Thoracic aorta (tissue), 2 donors: ENCODE measurements around the gene ADARB2. TPM values are rescaled to one million over a fixed set of nuclear protein-coding genes. Genes with fewer than 3 reads are reported as not detected.

ENCODE experiments used
- ATAC-seq: fragments of 150-250 bp; one replicate; pipeline ENCODE4 v1.8.0; 2017; ENCODE audit warnings: low read depth; ENCODE audit not compliant: insufficient number of reproducible peaks, low FRiP score
- DNase-seq: peaks from one replicate; pipeline ENCODE4 v3.0.0-alpha.2; 2020; ENCODE audit warnings: low spot score
- H3K27ac ChIP-seq, 2 donors: fragments of 200-600 bp; sonication (generic); 1 replicate in 1 of 2; 2 replicates in 1 of 2; pipeline ENCODE4 v1.5.1; 2016; ENCODE audit warnings: mild to moderate bottlenecking in 2 of 2, moderate library complexity in 2 of 2
- H3K27me3 ChIP-seq: fragments of 200-600 bp; sonication (generic); replicated peaks from 2 replicates; pipeline ENCODE4 v1.6.0; 2016; ENCODE audit warnings: mild to moderate bottlenecking; ENCODE audit not compliant: insufficient read depth
- H3K36me3 ChIP-seq: fragments of 200-600 bp; sonication (generic); one replicate; pipeline ENCODE4 v1.5.1; 2016
- H3K4me1 ChIP-seq, 2 donors: fragments of 200-600 bp; sonication (generic); 1 replicate in 1 of 2; 2 replicates in 1 of 2; pipeline versions ENCODE4 v1.5.1 to v1.6.0; 2016; ENCODE audit warnings: low read depth in 2 of 2, mild to moderate bottlenecking in 1 of 2; ENCODE audit not compliant: control insufficient read depth in 1 of 2
- H3K4me3 ChIP-seq: fragments of 200-600 bp; sonication (generic); 2 replicates; pipeline ENCODE4 v1.5.1; 2016; ENCODE audit warnings: mild to moderate bottlenecking
- H3K9me3 ChIP-seq: fragments of 200-600 bp; sonication (generic); 2 replicates; pipeline ENCODE4 v1.5.1; 2016
- CTCF ChIP-seq: fragments of 200-600 bp; sonication (generic); IDR thresholded peaks from one replicate; pipeline ENCODE4 v1.5.1; 2019; ENCODE audit warnings: antibody characterized with exemption
- total RNA-seq, 2 donors: library from RNA; depleted of rRNA; stranded (reverse); fragments of >200 nt; gene quantifications; one replicate each; pipeline versions ENCODE4 v1.1.0 to v1.2.3, GENCODE V29; 2016

Gene ADARB2
- total RNA-seq, 2 donors from 2014 or later = 0.71 to 3.1 TPM

- peaks cover 3% of the 10 kb centered on the region for H3K9me3 ChIP-seq
- H3K36me3 ChIP-seq = no peaks in the 10 kb centered on the region
- no peak overlapping the region for H3K4me3 ChIP-seq
- H3K4me1 ChIP-seq = no peaks in the 10 kb centered on the region
- H3K27me3 ChIP-seq = no peaks in the 10 kb centered on the region
- no peak overlapping the region for H3K27ac ChIP-seq
- DNase-seq = no peak
- ATAC-seq = no peak
- TF ChIP-seq CTCF = no peak
These were observed 14.8 kb upstream of the ADARB2 start for GRCh38 chr10:1752153-1752552.

GRCh38 chr10:1747590-1748157 lies 10.3 kb upstream of the ADARB2 start:
- peaks cover 3% of the 10 kb centered on the region for H3K9me3 ChIP-seq
- TF ChIP-seq CTCF = no peak
- DNase-seq (no peak), ATAC-seq (no peak)
- no peaks in the 10 kb centered on the region for H3K36me3 ChIP-seq
- no peak overlapping the region for H3K4me3 ChIP-seq
- H3K27me3 ChIP-seq = no peaks in the 10 kb centered on the region
- H3K27ac ChIP-seq = no peak overlapping the region
- no peaks in the 10 kb centered on the region for H3K4me1 ChIP-seq

- H3K4me3 ChIP-seq = no peak overlapping the region
- no peak for TF ChIP-seq CTCF
- ATAC-seq = no peak
- no peaks in the 10 kb centered on the region for H3K36me3 ChIP-seq
- peaks cover 3% of the 10 kb centered on the region for H3K9me3 ChIP-seq
- no peak overlapping the region for H3K27ac ChIP-seq
- H3K4me1 ChIP-seq = no peaks in the 10 kb centered on the region
- H3K27me3 ChIP-seq = no peaks in the 10 kb centered on the region
- DNase-seq = no peak
These were observed 9.5 kb upstream of the ADARB2 start for GRCh38 chr10:1746796-1747195.

GRCh38 chr10:1745780-1746456 lies 8.6 kb upstream of the ADARB2 start:
- no peak overlapping the region for H3K4me3 ChIP-seq
- no peaks in the 10 kb centered on the region for H3K4me1 ChIP-seq
- TF ChIP-seq CTCF = no peak
- H3K27me3 ChIP-seq = no peaks in the 10 kb centered on the region
- no peak for ATAC-seq
- no peak for DNase-seq
- H3K36me3 ChIP-seq = no peaks in the 10 kb centered on the region
- H3K27ac ChIP-seq = no peak overlapping the region
- H3K9me3 ChIP-seq = peaks cover 3% of the 10 kb centered on the region

GRCh38 chr10:1744524-1744923 lies 7.2 kb upstream of the ADARB2 start:
- DNase-seq (no peak), ATAC-seq (no peak)
- no peaks in the 10 kb centered on the region for H3K27me3 ChIP-seq
- no peaks in the 10 kb centered on the region for H3K4me1 ChIP-seq
- no peak overlapping the region for H3K4me3 ChIP-seq
- H3K36me3 ChIP-seq = no peaks in the 10 kb centered on the region
- H3K27ac ChIP-seq = no peak overlapping the region
- TF ChIP-seq CTCF = no peak
- H3K9me3 ChIP-seq = no peaks in the 10 kb centered on the region
